Stomach (tissue), 9 donors: ENCODE measurements around the gene PRKG1. TPM values are rescaled to one million over a fixed set of nuclear protein-coding genes. Genes with fewer than 3 reads are reported as not detected.

Experiments used
- DNase-seq, 2 donors: peaks; one replicate each; pipeline versions ENCODE4 v3.0.0 to v3.0.0-alpha.2; 2013 to 2019
- H3K27ac ChIP-seq, 5 donors: fragments of 200-600 bp in 4 of 5; sonication (generic) in 4 of 5; one replicate each; pipeline ENCODE4 v1.5.1; 2013 to 2019; ENCODE audit warnings: mild to moderate bottlenecking in 1 of 5, moderate library complexity in 1 of 5
- H3K27me3 ChIP-seq, 3 donors: fragments of 200-600 bp; sonication (generic); one replicate each; pipeline ENCODE4 v1.5.1; 2017 to 2019; ENCODE audit warnings: mixed run types in 1 of 3
- H3K36me3 ChIP-seq, 4 donors: fragments of 200-600 bp; sonication (generic); 1 replicate in 3 of 4; 2 replicates in 1 of 4; pipeline ENCODE4 v1.5.1; 2016 to 2019
- H3K4me1 ChIP-seq, 4 donors: fragments of 200-600 bp; sonication (generic); one replicate each; pipeline ENCODE4 v1.5.1; 2016 to 2019
- H3K4me3 ChIP-seq, 4 donors: fragments of 200-600 bp; sonication (generic) in 3 of 4; one replicate each; pipeline ENCODE4 v1.5.1; 2016 to 2019; ENCODE audit warnings: mild to moderate bottlenecking in 1 of 4
- H3K9me3 ChIP-seq, 4 donors: fragments of 200-600 bp; sonication (generic); one replicate each; pipeline ENCODE4 v1.5.1; 2016 to 2019
- EP300 ChIP-seq: sonication (generic); formaldehyde crosslinking; IDR thresholded peaks from one replicate; pipeline ENCODE4 v1.6.1; 2017; ENCODE audit warnings: antibody characterized with exemption
- POLR2A ChIP-seq, 4 donors: fragments of 450-650 bp; IDR thresholded peaks; one replicate each; pipeline ENCODE4 v1.6.1; 2016; ENCODE audit warnings: antibody characterized with exemption in 4 of 4, control low read depth in 2 of 4, mild to moderate bottlenecking in 1 of 4, moderate library complexity in 1 of 4
- POLR2AphosphoS5 ChIP-seq, 3 donors: sonication (generic); formaldehyde crosslinking; IDR thresholded peaks; one replicate each; pipeline ENCODE4 v1.6.1; 2016; ENCODE audit warnings: antibody characterized with exemption in 3 of 3
- WGBS, 5 donors: extraction: QIAGEN DNeasy Blood & Tissue Kit in 3 of 5; methylation state at CpG; one replicate each; pipeline versions ENCODE4 v1.1.5 to v1.1.7; 2013 to 2018; 5-methylcytosine and 5-hydroxymethylcytosine counted together
- intact Hi-C: fragments of 100-400 bp; cut with DNase I; formaldehyde crosslinking; loops from one replicate; pipeline ENCODE4 v1.15.1; 2023; ENCODE audit warnings: low total_unique reads
- polyA plus RNA-seq, 3 donors: library from polyadenylated mRNA; stranded (reverse); fragments of 200-250 nt; gene quantifications; one replicate each; pipeline ENCODE4 v1.2.3, GENCODE V29; 2013
- total RNA-seq, 5 donors: library from RNA; depleted of rRNA; stranded (reverse); fragments of >200 nt; gene quantifications; one replicate each; pipeline versions ENCODE4 v1.1.0 to v1.2.3, GENCODE V29; 2014 to 2016
- TF ChIP-seq, protein P1 (sequence below), 7 experiments: fragments of 450-650 bp in 4 of 7; fragments of 200-600 bp in 3 of 7; sonication (generic) in 3 of 7; IDR thresholded peaks; one replicate each; pipeline ENCODE4 v1.5.1; 2016 to 2019; ENCODE audit warnings: antibody characterized with exemption in 7 of 7, control low read depth in 2 of 7, mild to moderate bottlenecking in 1 of 7
- donor health status: healthy with polysubstance abuse.
- donor health status: Bipolar disorder and iron deficiency.
- donor health status: healthy.

Gene PRKG1
- total and polyA plus RNA-seq, 8 donors: 1.5 to 89.2 (median 14.3) TPM

DNA sequence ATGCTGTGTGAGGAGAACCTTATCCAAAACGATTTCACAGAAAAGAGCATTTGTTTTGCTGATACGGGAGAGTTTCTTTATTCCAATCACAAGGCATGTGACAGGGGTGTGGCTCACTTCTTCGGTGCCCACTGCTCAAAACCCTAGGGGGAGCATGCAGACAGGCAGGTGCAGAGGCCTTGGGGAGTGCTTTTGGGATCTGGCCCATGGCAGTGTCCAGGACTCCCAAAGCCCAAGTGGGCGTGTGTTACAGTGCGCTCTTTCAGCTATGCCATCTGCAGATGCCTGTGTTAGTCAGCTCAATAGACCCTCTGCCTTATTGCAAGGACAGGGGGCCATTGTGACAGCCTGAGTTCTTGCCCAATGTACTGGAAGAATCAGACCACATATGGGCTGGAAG lies 530.3 kb downstream of the PRKG1 start:
- Histone ChIP-seq H3K9me3 (no peaks in the 10 kb centered on the region), H3K27ac (no peak overlapping the region), H3K36me3 (no peaks in the 10 kb centered on the region), H3K27me3 (no peaks in the 10 kb centered on the region), H3K4me1 (peaks cover 0 to 3% (median 0%) of the 10 kb centered on the region in 4 donors), H3K4me3 (no peak overlapping the region)
- TF ChIP-seq, protein P1, sequence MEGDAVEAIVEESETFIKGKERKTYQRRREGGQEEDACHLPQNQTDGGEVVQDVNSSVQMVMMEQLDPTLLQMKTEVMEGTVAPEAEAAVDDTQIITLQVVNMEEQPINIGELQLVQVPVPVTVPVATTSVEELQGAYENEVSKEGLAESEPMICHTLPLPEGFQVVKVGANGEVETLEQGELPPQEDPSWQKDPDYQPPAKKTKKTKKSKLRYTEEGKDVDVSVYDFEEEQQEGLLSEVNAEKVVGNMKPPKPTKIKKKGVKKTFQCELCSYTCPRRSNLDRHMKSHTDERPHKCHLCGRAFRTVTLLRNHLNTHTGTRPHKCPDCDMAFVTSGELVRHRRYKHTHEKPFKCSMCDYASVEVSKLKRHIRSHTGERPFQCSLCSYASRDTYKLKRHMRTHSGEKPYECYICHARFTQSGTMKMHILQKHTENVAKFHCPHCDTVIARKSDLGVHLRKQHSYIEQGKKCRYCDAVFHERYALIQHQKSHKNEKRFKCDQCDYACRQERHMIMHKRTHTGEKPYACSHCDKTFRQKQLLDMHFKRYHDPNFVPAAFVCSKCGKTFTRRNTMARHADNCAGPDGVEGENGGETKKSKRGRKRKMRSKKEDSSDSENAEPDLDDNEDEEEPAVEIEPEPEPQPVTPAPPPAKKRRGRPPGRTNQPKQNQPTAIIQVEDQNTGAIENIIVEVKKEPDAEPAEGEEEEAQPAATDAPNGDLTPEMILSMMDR (IDR thresholded peaks at IDR 0.05): no peak
- no peak for TF ChIP-seq POLR2AphosphoS5 (IDR thresholded peaks at IDR 0.05)
- TF ChIP-seq POLR2A (IDR thresholded peaks at IDR 0.05): no peak
- TF ChIP-seq EP300: no peak
- no peak for DNase-seq
- intact Hi-C loops: no loop called here
- WGBS, 5 donors: 67 to 83% (median 76%) methylated on average over 5 of the region's 5 CpGs

DNA sequence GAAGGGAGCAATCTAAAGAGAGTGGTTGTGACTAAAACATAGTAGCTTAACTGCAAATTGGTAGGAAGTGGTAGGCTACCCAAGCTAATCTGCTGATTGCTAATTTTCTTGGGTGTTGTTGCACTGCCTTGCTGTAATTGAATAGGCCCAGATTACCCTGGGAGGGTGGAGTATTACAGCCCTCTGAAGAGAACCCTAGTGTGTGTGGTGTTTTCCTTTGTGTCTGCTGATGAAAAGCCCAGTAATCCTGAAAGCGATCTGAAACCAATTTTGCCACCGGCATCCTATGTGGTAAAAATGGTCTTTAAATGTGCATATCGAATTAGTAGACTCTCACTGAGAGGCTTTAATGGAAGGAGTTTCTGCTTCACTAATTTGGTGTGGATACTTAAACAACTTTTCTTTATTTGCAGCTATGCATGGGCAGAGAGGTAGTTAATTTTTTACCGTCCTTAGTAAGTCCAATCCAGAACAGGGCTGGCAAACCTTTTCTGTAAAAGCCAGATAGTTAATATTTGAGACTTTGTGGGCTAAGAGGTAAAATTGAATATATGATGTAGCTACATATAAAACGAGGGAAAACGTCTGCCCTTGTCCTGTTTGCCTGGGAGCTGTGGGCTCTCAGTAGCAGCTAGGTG lies 532.7 kb downstream of the PRKG1 start:
- Histone ChIP-seq H3K4me1 (no peaks in the 10 kb centered on the region), H3K27me3 (no peaks in the 10 kb centered on the region), H3K4me3 (no peak overlapping the region), H3K36me3 (no peaks in the 10 kb centered on the region), H3K27ac (no peak overlapping the region), H3K9me3 (no peaks in the 10 kb centered on the region)
- no peak for TF ChIP-seq EP300
- TF ChIP-seq POLR2AphosphoS5 (IDR thresholded peaks at IDR 0.05): no peak
- no peak for TF ChIP-seq POLR2A (IDR thresholded peaks at IDR 0.05)
- TF ChIP-seq, protein P1 (IDR thresholded peaks at IDR 0.05): no peak
- intact Hi-C loops: no loop called here
- 70 to 86% (median 71%) methylated on average over 6 of the region's 6 CpGs for WGBS, 5 donors
- DNase-seq: no peak

DNA sequence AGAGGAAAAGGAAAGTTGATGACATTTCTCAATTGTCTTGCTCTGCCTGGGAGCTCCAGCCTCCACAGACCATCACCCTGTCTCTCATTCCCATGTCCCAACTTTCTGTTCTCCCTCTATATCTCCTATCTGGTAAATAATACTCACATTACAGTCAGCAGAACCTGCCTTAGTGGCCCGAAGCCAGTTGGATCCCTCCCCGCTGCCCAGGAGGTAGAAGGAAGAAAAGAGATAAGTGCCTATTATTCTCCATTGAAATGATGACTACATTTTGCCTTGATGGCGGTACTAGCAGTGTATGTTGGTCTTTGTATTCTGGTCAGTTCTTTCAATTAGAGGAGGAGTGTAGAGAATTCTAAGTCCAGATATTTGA lies 533.2 kb downstream of the PRKG1 start:
- Histone ChIP-seq H3K27ac (no peak overlapping the region), H3K4me3 (no peak overlapping the region), H3K36me3 (no peaks in the 10 kb centered on the region), H3K9me3 (no peaks in the 10 kb centered on the region), H3K27me3 (no peaks in the 10 kb centered on the region), H3K4me1 (no peaks in the 10 kb centered on the region)
- intact Hi-C loops: no loop called here
- TF ChIP-seq EP300 (no peak), POLR2AphosphoS5 (IDR thresholded peaks at IDR 0.05) (no peak), POLR2A (IDR thresholded peaks at IDR 0.05) (no peak)
- TF ChIP-seq, protein P1 (IDR thresholded peaks at IDR 0.05): no peak
- DNase-seq: peak in 1 of 2 donors; percentile 59
- WGBS, 5 donors: 30 to 70% (median 54%) methylated on average over 3 of the region's 3 CpGs

DNA sequence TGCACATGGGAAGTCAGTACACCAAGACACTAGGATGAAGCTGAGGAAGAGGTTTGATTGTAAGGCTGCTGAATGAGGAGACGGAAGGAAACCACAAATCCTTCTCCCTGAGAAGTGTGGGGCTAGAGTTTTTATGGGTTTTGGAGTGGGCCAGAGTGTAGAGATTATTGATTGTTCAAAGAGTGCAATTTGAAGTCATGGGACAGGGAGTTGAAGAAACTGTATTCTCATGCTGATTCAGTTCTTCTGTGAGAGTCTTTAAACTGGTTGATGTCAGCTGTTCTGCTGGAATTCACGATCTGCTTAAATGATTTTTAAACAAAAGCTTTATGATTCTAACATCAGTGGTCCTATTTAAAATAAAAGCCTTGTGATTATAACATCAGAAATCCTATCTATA lies 533.9 kb downstream of the PRKG1 start:
- intact Hi-C loops: no loop called here
- TF ChIP-seq POLR2AphosphoS5 (IDR thresholded peaks at IDR 0.05) (no peak), EP300 (no peak), POLR2A (IDR thresholded peaks at IDR 0.05) (no peak)
- TF ChIP-seq, protein P1 (IDR thresholded peaks at IDR 0.05): no peak
- Histone ChIP-seq H3K36me3 (no peaks in the 10 kb centered on the region), H3K4me3 (no peak overlapping the region), H3K4me1 (no peaks in the 10 kb centered on the region), H3K9me3 (no peaks in the 10 kb centered on the region), H3K27me3 (no peaks in the 10 kb centered on the region), H3K27ac (no peak overlapping the region)
- 70 to 83% (median 78%) methylated on average over 2 of the region's 2 CpGs for WGBS, 5 donors
- DNase-seq: no peak
